Osteocyte (in vitro differentiated cells): Measurements from ENCODE around the gene HSFX2. TPM values are rescaled to one million over a fixed set of nuclear protein-coding genes. Genes with fewer than 3 reads are reported as not detected.
"Not testable (repeated sequence)": the region's sequence is repeated elsewhere in the genome, so short reads cannot be mapped to it uniquely, and the experiment has no call there.

ENCODE experiments used
- DNase-seq: peaks from one replicate; pipeline ENCODE4 v3.0.0; 2021; ENCODE audit warnings: mixed read lengths; ENCODE audit not compliant: unreplicated experiment; ENCODE audit errors: extremely low spot score
- H3K27ac Mint-ChIP-seq: one replicate; pipeline ENCODE4 v1.8.0; 2021; ENCODE audit warnings: mild to moderate bottlenecking, mixed read lengths; ENCODE audit not compliant: unreplicated experiment
- H3K27me3 Mint-ChIP-seq: one replicate; pipeline ENCODE4 v1.8.0; 2021; ENCODE audit warnings: mixed read lengths; ENCODE audit not compliant: unreplicated experiment
- H3K36me3 Mint-ChIP-seq: one replicate; pipeline ENCODE4 v1.8.0; 2021; ENCODE audit warnings: mixed read lengths; ENCODE audit not compliant: unreplicated experiment
- H3K4me1 Mint-ChIP-seq: one replicate; pipeline ENCODE4 v1.8.0; 2021; ENCODE audit warnings: mixed read lengths; ENCODE audit not compliant: unreplicated experiment
- H3K4me3 Mint-ChIP-seq: one replicate; pipeline ENCODE4 v1.8.0; 2021; ENCODE audit warnings: mild to moderate bottlenecking, moderate library complexity, mixed read lengths; ENCODE audit not compliant: unreplicated experiment
- H3K9me3 Mint-ChIP-seq: one replicate; pipeline ENCODE4 v1.8.0; 2021; ENCODE audit warnings: mixed read lengths; ENCODE audit not compliant: unreplicated experiment
- total RNA-seq: library from RNA; stranded (reverse); gene quantifications from 2 replicates; pipeline ENCODE4 v1.2.1, GENCODE V29; 2021
- TF ChIP-seq, protein P1 (sequence below): fragments of 200-600 bp; sonication (generic); IDR thresholded peaks from 2 replicates; pipeline ENCODE4 v1.5.0; 2021; ENCODE audit warnings: antibody characterized with exemption, mild to moderate bottlenecking, moderate library complexity

Gene HSFX2
- total RNA-seq, 1 donor from 2014 or later: 0.64 TPM

DNA sequence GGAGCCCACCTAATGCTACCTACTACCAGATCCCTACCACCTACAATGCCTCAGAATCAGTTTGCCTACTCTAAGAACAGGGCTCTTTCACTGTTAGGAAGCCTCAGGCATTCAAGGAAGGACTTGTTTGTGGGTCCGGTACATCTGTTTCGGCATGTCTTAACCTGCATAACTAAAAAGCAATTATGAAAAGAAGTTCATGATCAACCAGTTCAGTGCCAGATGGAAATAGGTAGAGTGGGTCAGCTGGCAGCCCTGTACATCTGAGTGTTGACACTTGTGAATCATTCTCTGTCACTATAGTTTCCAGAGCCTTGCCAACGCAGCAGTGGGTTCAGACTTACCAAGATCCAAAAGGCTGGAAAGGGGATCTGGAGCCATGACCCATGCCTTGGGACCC lies 33.2 kb upstream of the HSFX2 start:
- Mint-ChIP-seq H3K27ac (no peak overlapping the region), H3K4me3 (no peak overlapping the region), H3K27me3 (no peaks in the 10 kb centered on the region), H3K9me3 (no peaks in the 10 kb centered on the region), H3K4me1 (peaks cover 17% of the 10 kb centered on the region), H3K36me3 (no peaks in the 10 kb centered on the region)
- no peak for DNase-seq
- TF ChIP-seq, protein P1, sequence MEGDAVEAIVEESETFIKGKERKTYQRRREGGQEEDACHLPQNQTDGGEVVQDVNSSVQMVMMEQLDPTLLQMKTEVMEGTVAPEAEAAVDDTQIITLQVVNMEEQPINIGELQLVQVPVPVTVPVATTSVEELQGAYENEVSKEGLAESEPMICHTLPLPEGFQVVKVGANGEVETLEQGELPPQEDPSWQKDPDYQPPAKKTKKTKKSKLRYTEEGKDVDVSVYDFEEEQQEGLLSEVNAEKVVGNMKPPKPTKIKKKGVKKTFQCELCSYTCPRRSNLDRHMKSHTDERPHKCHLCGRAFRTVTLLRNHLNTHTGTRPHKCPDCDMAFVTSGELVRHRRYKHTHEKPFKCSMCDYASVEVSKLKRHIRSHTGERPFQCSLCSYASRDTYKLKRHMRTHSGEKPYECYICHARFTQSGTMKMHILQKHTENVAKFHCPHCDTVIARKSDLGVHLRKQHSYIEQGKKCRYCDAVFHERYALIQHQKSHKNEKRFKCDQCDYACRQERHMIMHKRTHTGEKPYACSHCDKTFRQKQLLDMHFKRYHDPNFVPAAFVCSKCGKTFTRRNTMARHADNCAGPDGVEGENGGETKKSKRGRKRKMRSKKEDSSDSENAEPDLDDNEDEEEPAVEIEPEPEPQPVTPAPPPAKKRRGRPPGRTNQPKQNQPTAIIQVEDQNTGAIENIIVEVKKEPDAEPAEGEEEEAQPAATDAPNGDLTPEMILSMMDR: no peak

DNA sequence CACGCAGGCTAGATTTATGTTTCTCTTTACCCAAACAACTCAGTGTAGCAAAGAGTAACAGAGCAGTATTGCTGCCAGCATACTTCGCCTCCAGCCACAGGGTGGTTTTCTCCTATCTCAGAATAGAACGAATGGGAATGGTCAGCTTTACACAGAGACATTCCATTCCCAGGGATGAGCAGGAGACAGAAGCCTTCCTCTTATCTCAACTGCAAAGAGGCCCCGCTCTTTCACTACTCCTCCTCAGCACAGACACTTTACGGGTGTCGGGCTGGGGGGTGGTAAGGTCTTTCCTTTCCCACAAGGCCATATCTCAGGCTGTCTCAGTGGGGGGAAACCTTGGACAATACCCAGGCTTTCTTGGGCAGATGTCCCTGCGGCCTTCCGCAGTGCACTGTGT lies 31.7 kb upstream of the HSFX2 start:
- DNase-seq, H3K27ac Mint-ChIP-seq, H3K36me3 Mint-ChIP-seq, H3K27me3 Mint-ChIP-seq, H3K4me3 Mint-ChIP-seq, H3K9me3 Mint-ChIP-seq: not testable (repeated sequence)
- peaks cover 11% of the 10 kb centered on the region for H3K4me1 Mint-ChIP-seq

DNA sequence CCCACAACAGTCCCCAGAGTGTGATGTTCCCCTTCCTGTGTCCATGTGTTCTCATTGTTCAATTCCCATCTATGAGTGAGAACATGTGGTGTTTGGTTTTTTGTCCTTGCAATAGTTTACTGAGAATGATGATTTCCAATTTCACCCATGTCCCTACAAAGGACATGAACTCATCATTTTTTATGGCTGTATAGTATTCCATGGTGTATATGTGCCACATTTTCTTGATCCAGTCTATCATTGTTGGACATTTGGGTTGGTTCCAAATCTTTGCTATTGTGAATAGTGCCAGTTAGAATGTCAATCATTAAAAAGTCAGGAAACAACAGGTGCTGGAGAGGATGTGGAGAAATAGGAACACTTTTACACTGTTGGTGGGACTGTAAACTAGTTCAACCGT lies 24.5 kb upstream of the HSFX2 start:
- H3K4me1 Mint-ChIP-seq, H3K27ac Mint-ChIP-seq, H3K4me3 Mint-ChIP-seq, H3K36me3 Mint-ChIP-seq, H3K27me3 Mint-ChIP-seq, DNase-seq: not testable (repeated sequence)
- peaks cover 13% of the 10 kb centered on the region for H3K9me3 Mint-ChIP-seq

DNA sequence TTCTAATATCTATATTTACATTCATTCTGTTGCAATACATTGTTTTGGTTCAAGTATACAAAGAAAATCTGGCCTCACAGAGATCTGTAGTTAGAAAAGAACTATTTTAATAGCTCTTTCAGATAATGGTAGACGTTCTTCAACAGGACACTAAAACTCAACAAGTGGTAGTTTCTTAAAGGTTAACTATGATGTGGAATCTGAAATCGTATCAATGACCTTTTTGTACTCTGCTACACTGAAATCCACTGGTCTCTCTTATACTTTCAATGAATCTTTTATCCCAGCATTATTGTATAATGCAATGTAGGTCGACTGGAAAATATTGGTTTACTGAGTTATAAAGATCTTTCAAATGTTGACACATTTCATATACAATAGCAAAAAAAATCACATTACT lies 23.8 kb upstream of the HSFX2 start:
- Mint-ChIP-seq H3K36me3 (no peaks in the 10 kb centered on the region), H3K4me3 (no peak overlapping the region)
- TF ChIP-seq, protein P1: no peak

DNA sequence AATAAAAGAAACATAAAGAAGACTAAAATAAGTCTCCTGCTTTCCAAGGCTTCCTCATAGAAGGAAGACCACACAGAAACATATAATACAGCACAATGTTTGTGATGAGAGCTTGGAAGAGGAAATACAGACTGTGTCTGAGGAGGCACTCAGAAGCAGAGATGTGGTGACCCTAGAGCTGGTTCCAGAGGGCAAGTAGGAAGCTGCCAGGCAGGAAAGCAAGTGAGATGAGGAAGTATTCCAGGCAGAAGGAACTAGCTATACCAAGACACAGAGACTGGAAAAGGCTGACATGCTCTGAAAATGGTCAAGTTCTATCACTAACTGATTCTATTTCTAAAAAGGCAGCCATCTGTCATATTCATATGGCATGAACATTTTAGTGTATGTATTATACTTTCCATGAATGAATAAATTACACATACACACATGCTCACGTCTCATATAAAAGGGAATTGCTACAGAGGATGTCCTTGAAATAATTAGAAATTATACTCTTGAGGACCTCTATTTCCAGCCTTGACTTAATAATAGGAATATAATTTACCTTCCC lies 16.6 kb upstream of the HSFX2 start:
- no peaks in the 10 kb centered on the region for H3K4me1 Mint-ChIP-seq
- H3K27me3 Mint-ChIP-seq: no peaks in the 10 kb centered on the region
- TF ChIP-seq, protein P1: no peak
- no peaks in the 10 kb centered on the region for H3K36me3 Mint-ChIP-seq
- no peak overlapping the region for H3K4me3 Mint-ChIP-seq
- H3K9me3 Mint-ChIP-seq: peaks cover 4% of the 10 kb centered on the region
- DNase-seq: no peak
- no peak overlapping the region for H3K27ac Mint-ChIP-seq

More for the DNA sequence above, 23.8 kb upstream of the HSFX2 start:
- H3K27ac Mint-ChIP-seq: no peak overlapping the region
- H3K4me1 Mint-ChIP-seq: no peaks in the 10 kb centered on the region
- no peaks in the 10 kb centered on the region for H3K27me3 Mint-ChIP-seq
- no peak for DNase-seq
- H3K9me3 Mint-ChIP-seq: peaks cover 17% of the 10 kb centered on the region

DNA sequence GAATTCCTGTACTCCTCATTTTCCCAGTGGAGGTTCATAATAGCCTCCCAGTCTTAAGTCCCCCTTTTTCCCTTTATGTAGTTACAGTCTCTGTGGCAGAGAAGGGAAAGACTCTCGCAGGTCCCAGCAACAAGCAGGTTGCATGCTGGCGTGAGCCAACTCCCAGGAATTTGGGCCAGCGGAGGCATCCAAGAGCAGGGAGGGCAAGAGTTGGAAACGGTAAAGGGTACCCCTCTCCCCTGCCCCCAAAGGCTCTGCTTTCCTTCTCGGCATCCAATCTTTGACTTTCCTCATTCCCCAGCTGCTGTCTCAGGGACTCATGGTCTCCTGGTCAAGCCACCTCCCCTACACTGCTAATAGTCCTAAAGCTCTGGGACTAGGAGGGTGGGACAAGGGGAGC lies 15.4 kb upstream of the HSFX2 start:
- Mint-ChIP-seq H3K27ac (no peak overlapping the region), H3K36me3 (peaks cover 4% of the 10 kb centered on the region), H3K4me3 (no peak overlapping the region), H3K27me3 (no peaks in the 10 kb centered on the region), H3K9me3 (peaks cover 7% of the 10 kb centered on the region), H3K4me1 (no peaks in the 10 kb centered on the region)
- no peak for DNase-seq
- TF ChIP-seq, protein P1: no peak
